Activated effector memory CD4-positive, alpha-beta T cell treated with anti-CD3 and anti-CD28 coated beads, Interleukin-2, amount 50 U/mL, for 16 hours (primary cell): ENCODE measurements around the gene FAXC.

Experiments used
- DNase-seq: peaks from one replicate; pipeline ENCODE4 v3.0.0-alpha.2; 2020

FAXC gene

DNA sequence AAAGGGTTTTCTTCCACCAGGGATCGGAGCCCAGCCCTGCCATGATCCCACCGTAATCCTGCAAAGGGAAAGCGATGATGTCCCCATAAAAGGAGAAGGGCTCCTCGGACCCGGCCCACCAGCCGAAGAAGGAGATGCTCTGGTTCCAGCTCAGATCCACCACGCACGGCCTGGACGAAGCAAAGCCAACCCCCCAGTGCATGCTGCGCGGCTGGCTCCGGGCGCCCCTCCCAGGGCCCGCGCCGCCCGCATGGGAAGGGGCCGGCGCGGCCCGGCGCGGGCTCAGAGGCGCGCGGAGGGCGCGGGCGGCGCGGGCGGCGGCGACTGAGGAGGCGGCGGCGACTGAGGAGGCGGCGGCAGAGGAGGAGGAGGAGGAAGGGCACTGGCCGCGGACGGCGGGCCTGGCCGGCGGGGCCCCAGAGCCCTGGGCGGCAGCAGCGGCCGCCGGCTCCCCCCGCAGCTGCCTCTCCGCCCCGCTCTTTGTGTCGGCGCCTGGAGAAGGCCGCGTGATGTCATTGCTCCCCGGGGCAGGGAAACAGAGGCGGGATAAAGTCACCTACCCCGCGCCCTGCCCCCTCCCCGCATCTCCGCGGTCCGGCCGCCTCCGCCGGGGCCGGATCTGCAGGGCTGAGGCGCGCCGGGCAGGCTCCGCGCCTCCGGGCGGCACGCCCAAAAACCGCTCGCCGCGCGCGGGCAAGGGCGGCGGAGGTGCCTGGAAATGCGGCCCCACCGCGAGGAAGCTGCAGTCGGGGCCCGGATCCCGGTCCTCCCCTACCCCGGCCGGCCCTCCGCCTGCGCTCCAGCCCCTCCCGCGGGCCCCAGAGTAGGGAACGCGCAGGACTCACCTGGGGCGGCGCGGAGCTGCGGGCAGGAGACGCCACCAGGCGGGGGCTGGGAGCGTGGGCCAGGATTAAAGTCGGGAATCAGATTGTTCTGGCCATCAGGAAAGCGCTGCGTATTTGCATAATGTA is at the start of gene FAXC:
TSS of gene FAXC (minus strand) at position 504 of the 971 bp plus-strand sequence. CDS start at position 202, 302 bp downstream.
- DNase-seq = no peak

GRCh38 chr6:99397287-99397686 is 47.8 kb upstream of the FAXC start:
- no peak for DNase-seq

- peak; percentile 90 for DNase-seq
These were observed 44.4 kb upstream of the FAXC start, which contains the start of gene COQ3 for GRCh38 chr6:99393698-99394531. Gene COQ3 (minus strand): TSS chr6:99394195. CDS start chr6:99394179, 16 bp downstream.

- DNase-seq = no peak
These were observed 43.9 kb upstream of the FAXC start for GRCh38 chr6:99393366-99393697.

DNA sequence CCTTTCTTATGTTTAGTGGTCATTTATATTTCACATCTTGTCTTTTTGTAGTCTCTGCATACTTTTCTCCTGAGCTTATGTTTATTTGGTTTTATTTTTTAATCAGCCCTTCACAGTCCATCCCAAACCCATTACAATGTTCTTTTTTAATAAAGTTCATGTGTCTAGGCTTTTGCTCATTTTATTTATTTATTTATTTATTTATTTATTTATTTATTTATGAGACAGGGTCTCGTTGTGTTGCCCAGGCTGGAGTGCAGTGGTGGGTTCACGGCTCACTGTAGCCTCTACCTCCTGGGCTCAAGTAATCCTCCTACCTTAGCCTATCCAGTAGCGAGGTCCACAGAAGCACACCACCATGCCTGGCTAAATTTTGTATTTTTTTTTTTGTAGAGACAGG is 41.4 kb upstream of the FAXC start:
- DNase-seq = no peak

DNA sequence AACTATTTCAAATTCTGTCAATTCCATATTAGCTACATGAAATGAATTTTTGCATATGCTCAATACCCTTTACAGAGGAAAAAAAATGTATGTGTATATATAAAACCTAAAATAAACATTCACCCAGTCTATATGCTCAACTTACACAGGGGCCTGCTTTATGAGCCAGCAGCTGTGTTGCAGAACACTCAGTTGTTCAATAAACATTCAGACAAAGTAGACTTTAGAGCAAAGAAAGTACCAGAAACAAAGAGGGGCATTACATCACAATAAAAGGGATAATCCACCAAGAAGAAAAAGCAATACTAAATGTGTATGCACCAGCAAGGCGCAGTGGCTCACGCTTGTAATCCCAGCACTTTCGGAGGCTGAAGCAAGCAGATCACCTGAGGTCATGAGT is 35.0 kb upstream of the FAXC start:
- DNase-seq = no peak

GRCh38 chr6:99378636-99379035 is 29.2 kb upstream of the FAXC start:
- no peak for DNase-seq

GRCh38 chr6:99369533-99369932 is 20.1 kb upstream of the FAXC start:
- DNase-seq = no peak

DNA sequence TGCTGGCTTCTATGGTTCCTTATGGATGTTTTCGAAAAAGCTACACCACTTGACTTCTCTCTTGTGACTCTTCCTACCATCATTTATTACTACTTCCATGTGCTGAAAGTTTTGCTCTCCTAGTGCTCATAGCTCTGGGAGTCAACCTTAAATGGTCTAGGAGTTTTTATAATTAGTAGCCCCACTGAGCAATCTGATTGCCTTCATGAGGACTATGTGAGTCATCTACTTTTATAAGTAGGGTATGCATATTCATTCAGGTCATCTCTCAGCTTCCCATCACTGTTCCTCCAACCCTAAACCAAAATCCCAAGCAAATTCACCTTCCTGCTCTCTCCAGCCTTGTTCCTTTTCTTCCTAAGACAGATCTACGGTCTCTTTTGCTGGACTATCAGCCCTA is 17.4 kb upstream of the FAXC start:
- no peak for DNase-seq

- no peak for DNase-seq
These were observed 14.6 kb upstream of the FAXC start for GRCh38 chr6:99364026-99364425.

DNA sequence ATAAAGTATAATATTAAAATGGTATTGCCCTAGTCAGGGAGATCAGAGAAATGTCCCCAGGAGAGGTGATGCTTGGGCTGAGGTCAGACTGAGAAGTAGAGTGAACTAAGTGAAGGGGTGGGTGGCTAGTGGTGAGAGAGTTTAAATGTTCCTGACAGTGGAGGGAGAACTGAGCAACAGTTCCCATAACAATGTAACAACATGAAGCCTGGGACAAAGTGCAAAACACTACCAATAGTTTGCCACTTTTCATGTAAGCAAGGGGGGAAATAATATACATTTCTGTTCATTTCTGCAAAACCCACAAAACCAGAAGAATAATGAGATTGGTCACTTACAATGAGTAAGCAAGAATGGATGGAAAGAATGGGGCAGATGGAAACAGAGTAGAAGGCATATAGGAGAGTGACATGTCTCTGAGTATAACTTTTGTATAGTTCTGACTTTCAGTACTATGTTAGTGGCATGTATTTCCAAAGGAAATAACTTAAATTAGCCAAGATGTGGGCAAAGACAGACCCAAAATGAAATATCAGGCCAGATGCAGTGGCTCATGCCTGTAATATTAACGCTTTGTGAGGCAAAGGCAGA is 13.3 kb upstream of the FAXC start:
- DNase-seq = no peak

GRCh38 chr6:99359800-99360199 is 10.3 kb upstream of the FAXC start:
- DNase-seq = no peak

GRCh38 chr6:99356641-99357040 is 7.2 kb upstream of the FAXC start:
- no peak for DNase-seq

- no peak for DNase-seq
These were observed 5.5 kb upstream of the FAXC start for GRCh38 chr6:99354983-99355382.

DNA sequence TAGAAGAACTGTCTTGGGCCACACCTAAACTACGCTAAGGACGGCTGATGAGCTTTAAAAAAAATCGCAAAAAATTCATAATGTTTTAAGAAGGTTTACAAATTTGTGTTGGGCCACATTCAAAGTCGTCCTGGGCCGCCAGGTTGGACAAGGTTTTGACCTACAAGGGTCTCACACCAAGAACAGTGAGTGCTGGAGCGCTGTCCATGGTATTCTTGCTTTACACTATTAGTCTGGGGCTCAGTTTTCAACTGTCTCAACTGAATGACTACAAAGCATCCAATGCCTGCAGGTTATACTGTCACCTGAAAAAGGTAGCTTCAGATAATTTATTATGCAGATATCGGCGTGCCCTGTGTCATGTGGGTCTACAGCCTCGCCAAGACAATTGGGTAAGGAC is 3.7 kb upstream of the FAXC start:
- no peak for DNase-seq

DNA sequence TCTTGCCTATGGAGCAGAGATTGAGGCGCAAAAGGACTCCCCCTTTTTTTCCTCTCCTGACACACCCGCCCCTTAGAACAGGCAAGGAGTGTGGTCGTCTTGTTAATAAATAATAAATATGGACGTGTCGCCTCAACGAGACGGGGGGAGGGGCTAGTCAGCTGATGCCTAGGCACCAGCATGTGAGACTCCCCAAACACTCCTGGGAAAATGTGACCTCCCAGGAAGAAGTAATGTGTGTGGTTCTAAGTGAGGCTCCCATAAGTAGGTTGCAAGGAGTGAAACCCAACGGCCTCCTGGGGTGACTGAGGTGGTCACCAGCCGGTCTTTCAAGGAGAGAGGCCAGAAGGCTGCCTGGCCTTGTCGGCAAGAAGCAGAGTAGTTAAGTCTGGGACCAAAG is 1.1 kb upstream of the FAXC start:
- no peak for DNase-seq

DNA sequence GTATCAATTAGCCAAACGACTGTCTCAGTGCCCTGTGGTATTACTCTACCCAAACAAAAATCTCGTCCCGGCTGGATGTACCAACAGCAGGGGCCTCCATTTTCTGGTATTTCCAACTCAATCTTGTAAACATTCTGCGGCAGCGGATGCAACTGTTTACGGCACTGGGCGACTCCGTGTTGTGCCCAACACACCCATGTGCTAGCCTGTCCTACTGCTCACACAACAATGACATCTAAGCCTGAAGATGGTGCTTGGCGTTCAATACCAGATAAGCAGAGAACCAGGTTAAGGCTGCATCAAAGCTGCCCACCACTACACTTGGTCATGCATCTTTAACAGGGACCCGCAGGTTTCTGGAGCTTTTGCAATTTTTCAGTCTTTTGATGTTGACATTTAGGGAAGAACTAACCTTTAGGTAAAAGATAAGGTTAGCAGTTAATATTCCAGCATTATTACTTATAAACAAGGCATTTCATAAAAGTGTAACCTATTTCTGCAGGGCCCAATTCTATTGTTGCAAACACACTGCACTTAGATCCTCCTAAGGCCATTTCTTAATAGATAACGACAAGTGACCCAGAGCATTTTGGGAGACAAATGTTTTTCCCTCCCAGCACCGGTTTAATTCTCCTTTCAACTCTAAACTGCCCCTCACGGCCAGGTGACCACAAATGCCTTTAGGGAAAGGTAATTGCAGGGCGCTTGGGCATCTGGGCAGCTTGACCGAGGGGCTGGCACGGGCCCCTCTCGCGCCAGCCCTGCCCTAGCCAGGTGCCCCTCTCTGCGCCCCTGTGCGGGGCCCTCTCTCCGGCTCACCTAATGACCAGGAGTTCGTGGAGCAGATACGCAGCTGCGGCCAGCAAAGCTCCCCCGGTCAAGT is 945 bp downstream of the FAXC start:
- DNase-seq = no peak

- DNase-seq = no peak
These were observed 1.7 kb downstream of the FAXC start for GRCh38 chr6:99347804-99348203.

DNA sequence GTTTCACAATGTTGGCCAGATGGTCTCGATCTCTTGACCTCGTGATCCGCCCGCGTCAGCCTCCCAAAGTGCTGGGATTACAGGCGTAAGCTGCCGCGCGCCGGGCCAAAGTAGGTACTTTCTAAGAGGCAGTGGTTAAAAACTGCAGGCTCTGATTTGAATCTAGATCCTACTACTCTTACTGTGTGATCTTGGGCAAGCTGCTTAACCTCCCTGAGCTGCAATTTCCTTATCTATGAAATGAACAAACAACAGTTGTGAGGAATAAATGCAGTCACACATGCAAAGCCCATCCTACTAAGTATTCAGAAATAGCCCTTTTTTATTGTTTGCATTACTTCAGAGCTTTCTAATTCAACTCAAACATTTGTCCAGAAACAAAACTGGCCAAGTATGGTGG is 2.9 kb downstream of the FAXC start:
- DNase-seq = no peak

DNA sequence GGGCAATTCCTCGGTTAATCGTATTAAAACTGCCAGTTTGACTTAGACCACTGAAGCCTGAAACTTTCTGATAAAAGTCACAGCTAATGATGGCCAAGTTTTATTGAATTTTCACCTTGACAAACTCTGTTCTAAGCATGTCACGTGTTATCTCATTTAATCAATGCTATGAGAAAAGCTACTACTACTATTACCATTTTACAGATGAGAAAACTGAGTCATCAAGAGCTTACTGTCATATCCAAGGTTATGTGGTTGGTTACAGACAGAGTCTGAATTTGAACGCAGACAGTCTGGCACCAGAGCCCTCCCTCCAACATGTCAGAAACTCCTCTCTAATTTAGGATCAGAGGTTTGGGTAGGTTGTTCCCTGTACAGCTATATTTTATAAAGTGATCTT is 4.3 kb downstream of the FAXC start:
- DNase-seq = no peak

DNA sequence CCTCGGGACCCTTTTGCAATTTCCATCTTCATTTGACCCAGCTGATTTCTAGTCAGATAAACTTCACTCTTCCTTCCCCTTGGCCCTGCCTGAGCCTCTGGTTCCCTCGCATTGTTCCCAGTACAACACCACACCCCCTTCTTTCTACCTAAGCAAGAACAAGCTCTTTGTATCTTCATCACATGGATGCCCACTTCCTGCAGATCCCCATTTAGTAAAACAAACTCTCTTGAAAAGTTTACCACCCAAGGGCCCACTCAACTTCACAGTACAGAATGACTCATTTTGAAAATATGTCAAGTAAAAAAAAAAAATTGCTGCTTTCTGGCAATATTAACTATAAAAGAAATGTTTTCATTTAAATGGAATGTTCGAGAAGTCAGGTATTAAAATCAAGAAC is 5.2 kb downstream of the FAXC start:
- no peak for DNase-seq

DNA sequence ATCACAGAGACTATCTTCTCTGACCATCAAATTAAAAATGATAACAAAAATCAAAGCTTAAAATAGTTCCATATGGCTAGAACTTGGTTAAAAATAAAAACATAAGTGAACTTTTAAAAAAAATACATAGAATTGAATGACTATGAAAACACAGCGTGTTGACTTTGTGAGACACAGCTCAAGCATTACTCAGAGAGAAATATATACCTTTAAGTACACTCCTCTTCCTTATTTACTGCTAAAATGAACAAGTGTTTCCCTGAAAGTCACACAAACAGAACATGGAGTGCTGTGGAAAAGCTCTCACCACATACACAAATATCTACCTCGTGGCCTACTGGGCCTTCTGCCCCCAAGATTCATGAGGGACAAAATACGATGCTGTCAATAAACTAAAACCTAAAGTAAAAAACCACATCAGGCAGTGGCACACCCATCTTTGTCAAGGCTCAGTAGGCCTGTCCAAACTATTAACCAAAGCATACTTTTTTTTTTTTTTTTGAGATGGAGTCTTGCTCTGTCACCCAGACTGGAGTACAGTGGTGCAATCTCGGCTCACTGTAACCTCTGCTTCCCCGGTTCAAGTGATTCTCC is 7.5 kb downstream of the FAXC start:
- DNase-seq = no peak
